ENCODE data around the gene HIGD1B. TPM values are rescaled to one million over a fixed set of nuclear protein-coding genes. Genes with fewer than 3 reads are reported as not detected.

Gene HIGD1B
- total RNA-seq, 2 donors from 2014 or later: 1.3 TPM; not detected in 1

Other genes starting within 250 kb of the HIGD1B start
- not detected for gene MEIOC, start 191.4 kb upstream of the HIGD1B start, total RNA-seq
- gene CCDC43, start 158.1 kb upstream of the HIGD1B start, total RNA-seq: 10 to 100 TPM; 17.8 to 19.1 TPM
- gene DBF4B, start 139.2 kb upstream of the HIGD1B start, total RNA-seq: 1 to 10 TPM; 2.5 to 5.2 TPM
- under 1 TPM in 1 of 2 donors, not detected in 1; 0.42 TPM for gene ADAM11, start 88.9 kb upstream of the HIGD1B start, total RNA-seq
- gene GJC1, start 17.6 kb upstream of the HIGD1B start, total RNA-seq: 10 to 100 TPM in 1 of 2 donors, under 1 TPM in 1; 0.95 to 18.6 TPM
- 10 to 100 TPM; 72.6 to 77.5 TPM for gene EFTUD2, start 51.6 kb downstream of the HIGD1B start, total RNA-seq
- under 1 TPM; 0.11 to 0.37 TPM for gene GFAP, start 67.6 kb downstream of the HIGD1B start, total RNA-seq
- gene KIF18B, start 99.9 kb downstream of the HIGD1B start, total RNA-seq: 1 to 10 TPM; 3.0 to 8.8 TPM
- 1 to 10 TPM in 1 of 2 donors, under 1 TPM in 1; 0.58 to 3.1 TPM for gene C1QL1, start 120.4 kb downstream of the HIGD1B start, total RNA-seq
- gene DCAKD, start 203.7 kb downstream of the HIGD1B start, total RNA-seq: 10 to 100 TPM; 25.7 to 28.1 TPM
- 10 to 100 TPM; 48.2 to 69.5 TPM for gene NMT1, start 213.4 kb downstream of the HIGD1B start, total RNA-seq